C4-2B (cell line): ENCODE results near the gene CSMD2.

Experiments
- CTCF ChIP-seq: fragments of 450-650 bp; conservative IDR thresholded peaks from 2 replicates; pipeline ENCODE4 v1.5.1; 2017; ENCODE audit warnings: mild to moderate bottlenecking
- ZFX ChIP-seq: fragments of 450-650 bp; IDR thresholded peaks from 2 replicates; pipeline ENCODE4 v1.6.1; 2017

GRCh38 chr1:33713058-33713877 lies 451.8 kb downstream of the CSMD2 start:
- TF ChIP-seq CTCF, result no peak
- TF ChIP-seq ZFX, result no peak
